GM23338 (cell line): ENCODE data around the gene AKNA. TPM values are rescaled to one million over a fixed set of nuclear protein-coding genes. Genes with fewer than 3 reads are reported as not detected.

Experiments used
- ATAC-seq: fragments of 200-7000 bp; cut with Tn5 transposase; 3 replicates; pipeline ENCODE4 v1.9.1; 2020
- DNase-seq: peaks from one replicate; pipeline ENCODE4 v3.0.0-alpha.2; 2015; ENCODE audit warnings: low spot score
- H2AFZ ChIP-seq: fragments of 200-600 bp; sonication (generic); 2 replicates; pipeline ENCODE4 v1.8.0; 2016; ENCODE audit warnings: antibody characterized with exemption, mild to moderate bottlenecking, moderate library complexity
- H3F3A ChIP-seq: fragments of 200-600 bp; sonication (generic); replicated peaks from 2 replicates; pipeline ENCODE4 v1.8.0; 2017; ENCODE audit warnings: antibody characterized with exemption, mixed run types, low read depth
- H3K27ac ChIP-seq: fragments of 200-600 bp; sonication (generic); 2 replicates; pipeline ENCODE4 v1.6.1; 2016; ENCODE audit warnings: low read depth
- H3K27me3 ChIP-seq: fragments of 200-600 bp; sonication (generic); 2 replicates; pipeline ENCODE4 v1.8.0; 2016; ENCODE audit warnings: mild to moderate bottlenecking, mixed run types, moderate library complexity; ENCODE audit not compliant: insufficient read depth
- H3K36me3 ChIP-seq: fragments of 200-600 bp; sonication (generic); 2 replicates; pipeline ENCODE4 v1.8.0; 2016; ENCODE audit warnings: mild to moderate bottlenecking; ENCODE audit not compliant: insufficient read depth
- H3K4me1 ChIP-seq: fragments of 200-600 bp; sonication (generic); 2 replicates; pipeline ENCODE4 v1.8.0; 2016; ENCODE audit warnings: mild to moderate bottlenecking, moderate library complexity; ENCODE audit not compliant: insufficient read depth
- H3K4me2 ChIP-seq: fragments of 200-600 bp; sonication (generic); 2 replicates; pipeline ENCODE4 v1.7.1; 2017; ENCODE audit warnings: mixed run types
- H3K4me3 ChIP-seq: fragments of 200-600 bp; sonication (generic); 2 replicates; pipeline ENCODE4 v1.6.1; 2016; ENCODE audit warnings: mixed run types
- H3K79me2 ChIP-seq: fragments of 200-600 bp; sonication (generic); replicated peaks from 2 replicates; pipeline ENCODE4 v1.8.0; 2017; ENCODE audit warnings: mild to moderate bottlenecking; ENCODE audit not compliant: insufficient read depth
- H3K9me2 ChIP-seq: fragments of 200-600 bp; sonication (generic); 2 replicates; pipeline ENCODE4 v1.8.0; 2017; ENCODE audit not compliant: insufficient read depth
- H4K20me1 ChIP-seq: fragments of 200-600 bp; sonication (generic); replicated peaks from 2 replicates; pipeline ENCODE4 v1.8.0; 2017; ENCODE audit warnings: mild to moderate bottlenecking; ENCODE audit not compliant: insufficient read depth
- H3K27ac Mint-ChIP-seq: 2 replicates; pipeline ENCODE4 v1.8.0; 2020; ENCODE audit warnings: inconsistent platforms, mild to moderate bottlenecking, moderate library complexity, mixed read lengths
- H3K27me3 Mint-ChIP-seq: 3 replicates; pipeline ENCODE4 v1.8.0; 2022; ENCODE audit warnings: low read depth, mild to moderate bottlenecking, moderate library complexity, mixed read lengths, inconsistent platforms; ENCODE audit not compliant: insufficient read depth, poor library complexity
- H3K36me3 Mint-ChIP-seq: 3 replicates; pipeline ENCODE4 v1.8.0; 2021; ENCODE audit warnings: low read depth, mild to moderate bottlenecking, inconsistent platforms, moderate library complexity, mixed read lengths
- H3K4me1 Mint-ChIP-seq: 3 replicates; pipeline ENCODE4 v1.8.0; 2020; ENCODE audit warnings: mild to moderate bottlenecking, inconsistent platforms, mixed read lengths
- H3K4me3 Mint-ChIP-seq: 3 replicates; pipeline ENCODE4 v1.8.0; 2021; ENCODE audit warnings: moderate library complexity, mild to moderate bottlenecking, inconsistent platforms, mixed read lengths
- H3K9me3 Mint-ChIP-seq: 3 replicates; pipeline ENCODE4 v1.8.0; 2020; ENCODE audit warnings: moderate library complexity, mild to moderate bottlenecking, inconsistent platforms, mixed read lengths
- CREB1 ChIP-seq: fragments of 250-450 bp; sonication (Bioruptor Pico); IDR thresholded peaks from 2 replicates; pipeline ENCODE4 v1.5.0; 2020; ENCODE audit warnings: low read depth, mild to moderate bottlenecking, moderate library complexity
- CTCF ChIP-seq, 2 experiments: fragments of 200-600 bp in 1 of 2; sonication (generic) in 1 of 2; conservative IDR thresholded peaks; 2 replicates each; pipeline versions ENCODE4 v1.5.1 to v1.6.1; 2016 to 2017; ENCODE audit warnings: antibody characterized with exemption in 2 of 2, low read depth in 2 of 2, mild to moderate bottlenecking in 2 of 2, moderate library complexity in 1 of 2
- EZH2 ChIP-seq: fragments of 200-600 bp; sonication (generic); IDR thresholded peaks from one replicate; pipeline ENCODE4 v1.8.0; 2017; ENCODE audit warnings: antibody characterized with exemption, mild to moderate bottlenecking, low read depth; ENCODE audit not compliant: unreplicated experiment
- EZH2phosphoT487 ChIP-seq: fragments of 200-600 bp; sonication (generic); IDR thresholded peaks from one replicate; pipeline ENCODE4 v1.8.1; 2018; ENCODE audit warnings: antibody characterized with exemption; ENCODE audit not compliant: unreplicated experiment
- NANOG ChIP-seq: IDR thresholded peaks from 2 replicates; pipeline ENCODE4 v1.6.1; 2016; ENCODE audit warnings: antibody characterized with exemption, borderline replicate concordance
- POLR2AphosphoS5 ChIP-seq: IDR thresholded peaks from 2 replicates; pipeline ENCODE4 v1.6.1; 2016; ENCODE audit warnings: antibody characterized with exemption, low read depth
- REST ChIP-seq: IDR thresholded peaks from one replicate; pipeline ENCODE4 v1.6.1; 2018; ENCODE audit warnings: antibody characterized with exemption; ENCODE audit not compliant: unreplicated experiment
- STAT1 ChIP-seq: IDR thresholded peaks from one replicate; pipeline ENCODE4 v1.6.1; 2016; ENCODE audit warnings: antibody characterized with exemption; ENCODE audit not compliant: unreplicated experiment
- ZNF331 ChIP-seq: fragments of 250-450 bp; sonication (Bioruptor Pico); IDR thresholded peaks from 2 replicates; pipeline ENCODE4 v1.5.0; 2020; ENCODE audit warnings: low read depth, mild to moderate bottlenecking, moderate library complexity
- ZNF462 ChIP-seq: fragments of 250-450 bp; sonication (Bioruptor Pico); IDR thresholded peaks from 2 replicates; pipeline ENCODE4 v1.5.0; 2020; ENCODE audit warnings: mild to moderate bottlenecking, moderate library complexity
- polyA plus RNA-seq: library from polyadenylated mRNA; unstranded; fragments of >200 nt; fragmentation: Nextera tagmentation; extraction: Ambion mirVana; gene quantifications from 2 replicates; pipeline ENCODE4 v1.2.1, GENCODE V29; 2016
- total RNA-seq: library from RNA; depleted of rRNA; stranded (reverse); fragments of >200 nt; shearing (Covaris generic); gene quantifications from 2 replicates; pipeline ENCODE4 v1.2.3, GENCODE V29; 2014

Gene AKNA
- total and polyA plus RNA-seq, 2 experiments from 2014 or later = 9.0 to 28.1 TPM

- TF ChIP-seq ZNF462 (no peak), ZNF331 (no peak), EZH2 (no peak), POLR2AphosphoS5 (no peak), CTCF (conservative IDR thresholded peaks at IDR 0.05; ENCODE audit: low read depth in 2 of 2) (no peak)
Measured at GRCh38 chr9:114294664-114295063, 93.1 kb downstream of the AKNA start (continued).

GRCh38 chr9:114291886-114292590, 95.7 kb downstream of the AKNA start:
- DNase-seq = no peak
- no peak overlapping the region for H3K27ac Mint-ChIP-seq
- H3K4me3 ChIP-seq = no peak overlapping the region
- no peaks in the 10 kb centered on the region for H3F3A ChIP-seq
- peaks cover 34% of the 10 kb centered on the region for H3K36me3 ChIP-seq
- ATAC-seq = no peak
- H3K9me2 ChIP-seq = no peaks in the 10 kb centered on the region
- peaks cover 45% of the 10 kb centered on the region for H3K36me3 Mint-ChIP-seq
- no peak overlapping the region for H3K4me2 ChIP-seq
- H3K9me3 Mint-ChIP-seq = peaks cover 19% of the 10 kb centered on the region
- H3K4me3 Mint-ChIP-seq = no peak overlapping the region
- no peaks in the 10 kb centered on the region for H3K79me2 ChIP-seq
- no peak overlapping the region for H2AFZ ChIP-seq
- H3K4me1 ChIP-seq = peaks cover 7% of the 10 kb centered on the region
- H4K20me1 ChIP-seq = no peaks in the 10 kb centered on the region
- no peak overlapping the region for H3K27ac ChIP-seq
- peaks cover 17% of the 10 kb centered on the region for H3K4me1 Mint-ChIP-seq
- H3K27me3 ChIP-seq = no peaks in the 10 kb centered on the region
- no peaks in the 10 kb centered on the region for H3K27me3 Mint-ChIP-seq
- no peak for TF ChIP-seq REST
- TF ChIP-seq CTCF (conservative IDR thresholded peaks at IDR 0.05; ENCODE audit: low read depth in 2 of 2) = no peak
- TF ChIP-seq STAT1 = no peak
- no peak for TF ChIP-seq ZNF331
- no peak for TF ChIP-seq NANOG
- no peak for TF ChIP-seq CREB1 (CRISPR knock-in tag)
- TF ChIP-seq POLR2AphosphoS5 = no peak
- no peak for TF ChIP-seq EZH2phosphoT487
- TF ChIP-seq EZH2 = no peak
